HepG2 (cell line): Measurements from ENCODE around the gene ADAD2. TPM values are rescaled to one million over a fixed set of nuclear protein-coding genes. Genes with fewer than 3 reads are reported as not detected.

Source experiments
- ATM ChIP-seq: fragments of 450-650 bp; IDR thresholded peaks from 2 replicates; pipeline ENCODE4 v1.7.1; 2017; ENCODE audit warnings: mild to moderate bottlenecking, borderline replicate concordance
- ELF4 ChIP-seq: sonication (generic); formaldehyde crosslinking; IDR thresholded peaks from 2 replicates; pipeline ENCODE4 v1.5.0; 2020; ENCODE audit warnings: missing genetic modification reagents, mild to moderate bottlenecking, moderate library complexity, borderline replicate concordance
- FIP1L1 ChIP-seq: fragments of 200-400 bp; formaldehyde crosslinking; IDR thresholded peaks from 2 replicates; pipeline ENCODE4 v1.6.1; 2018; ENCODE audit warnings: low read depth, mild to moderate bottlenecking, low read length, moderate library complexity, borderline replicate concordance; ENCODE audit not compliant: insufficient read depth
- GPN1 ChIP-seq: sonication (generic); formaldehyde crosslinking; IDR thresholded peaks from 2 replicates; pipeline ENCODE4 v1.5.1; 2020; ENCODE audit warnings: missing genetic modification reagents, borderline replicate concordance
- KDM5A ChIP-seq: fragments of 200-600 bp; sonication (generic); IDR thresholded peaks from 2 replicates; pipeline ENCODE4 v1.7.0; 2018; ENCODE audit warnings: antibody characterized with exemption, mild to moderate bottlenecking, low read length, borderline replicate concordance
- MAFG ChIP-seq: sonication (generic); formaldehyde crosslinking; IDR thresholded peaks from 2 replicates; pipeline ENCODE4 v1.5.1; 2020; ENCODE audit warnings: mild to moderate bottlenecking, missing genetic modification reagents
- TOPORS ChIP-seq: sonication (generic); formaldehyde crosslinking; IDR thresholded peaks from 2 replicates; pipeline ENCODE4 v1.8.0; 2023; ENCODE audit warnings: mild to moderate bottlenecking, missing genetic modification reagents
- ZBTB7A ChIP-seq: sonication (generic); formaldehyde crosslinking; IDR thresholded peaks from 2 replicates; pipeline ENCODE4 v1.8.0; 2022; ENCODE audit warnings: mild to moderate bottlenecking, missing genetic modification reagents
- ZFP90 ChIP-seq: sonication (generic); formaldehyde crosslinking; IDR thresholded peaks from 2 replicates; pipeline ENCODE4 v1.8.0; 2022; ENCODE audit warnings: missing genetic modification reagents, mild to moderate bottlenecking, inconsistent platforms, borderline replicate concordance
- ZMYM4 ChIP-seq: sonication (generic); formaldehyde crosslinking; IDR thresholded peaks from 2 replicates; pipeline ENCODE4 v1.8.1; 2023; ENCODE audit warnings: mild to moderate bottlenecking, missing genetic modification reagents
- ZNF225 ChIP-seq: sonication (generic); formaldehyde crosslinking; IDR thresholded peaks from 2 replicates; pipeline ENCODE4 v1.4.0; 2020; ENCODE audit warnings: mild to moderate bottlenecking, missing genetic modification reagents
- ZNF562 ChIP-seq: sonication (generic); formaldehyde crosslinking; IDR thresholded peaks from 2 replicates; pipeline ENCODE4 v1.8.0; 2022; ENCODE audit warnings: missing genetic modification reagents, borderline replicate concordance
- ZNF737 ChIP-seq: sonication (generic); formaldehyde crosslinking; IDR thresholded peaks from 2 replicates; pipeline ENCODE4 v1.5.0; 2020; ENCODE audit warnings: missing genetic modification reagents, mild to moderate bottlenecking, borderline replicate concordance
- ZNF790 ChIP-seq: sonication (generic); formaldehyde crosslinking; IDR thresholded peaks from 2 replicates; pipeline ENCODE4 v1.8.0; 2022; ENCODE audit warnings: missing genetic modification reagents, mild to moderate bottlenecking, borderline replicate concordance
- polyA plus RNA-seq, 8 experiments: library from polyadenylated mRNA; depleted of rRNA in 3 of 8; stranded (reverse) in 7 of 8; unstranded in 1 of 8; fragments of >200 nt; fragmentation: Illumina TruSeq in 4 of 8; extraction: Trizol in 4 of 8; gene quantifications; 2 replicates each; pipeline versions ENCODE4 v1.2.1 to v1.2.3, GENCODE V29; 2011 to 2016; ENCODE audit warnings: low read depth in 4 of 8, missing spikeins in 1 of 8, mixed read lengths in 1 of 8; ENCODE audit not compliant: insufficient read depth in 1 of 8
- total RNA-seq, 5 experiments: library from RNA; depleted of rRNA; stranded (reverse); fragments of >200 nt; fragmentation: Illumina TruSeq; extraction: Trizol; gene quantifications; 2 replicates each; pipeline ENCODE4 v1.2.3, GENCODE V29; 2016; ENCODE audit warnings: low read depth in 1 of 5
- TF ChIP-seq, protein P1 (sequence below): sonication (generic); formaldehyde crosslinking; IDR thresholded peaks from 2 replicates; pipeline ENCODE4 v1.5.1; 2020; ENCODE audit warnings: mild to moderate bottlenecking, moderate library complexity, missing genetic modification reagents
- TF ChIP-seq, protein P2 (sequence below): sonication (generic); formaldehyde crosslinking; IDR thresholded peaks from 2 replicates; pipeline ENCODE4 v1.8.1; 2023; ENCODE audit warnings: mild to moderate bottlenecking, moderate library complexity, missing genetic modification reagents
- TF ChIP-seq, protein P3 (sequence below): sonication (generic); formaldehyde crosslinking; IDR thresholded peaks from 2 replicates; pipeline ENCODE4 v1.5.0; 2020; ENCODE audit warnings: missing genetic modification reagents
- TF ChIP-seq, protein P4 (sequence below): sonication (generic); formaldehyde crosslinking; IDR thresholded peaks from 2 replicates; pipeline ENCODE4 v1.8.0; 2022; ENCODE audit warnings: mild to moderate bottlenecking, missing genetic modification reagents, moderate library complexity
- TF ChIP-seq, protein P5 (sequence below): sonication (generic); formaldehyde crosslinking; IDR thresholded peaks from 2 replicates; pipeline ENCODE4 v1.4.0; 2020; ENCODE audit warnings: missing genetic modification reagents
- TF ChIP-seq, protein P6 (sequence below): sonication (generic); formaldehyde crosslinking; IDR thresholded peaks from 2 replicates; pipeline ENCODE4 v1.4.0; 2020; ENCODE audit warnings: missing genetic modification reagents
- TF ChIP-seq, protein P7 (sequence below): sonication (generic); formaldehyde crosslinking; IDR thresholded peaks from 2 replicates; pipeline ENCODE4 v1.9.0; 2021; ENCODE audit warnings: missing genetic modification reagents, borderline replicate concordance

Gene ADAD2
- total and polyA plus RNA-seq, 2 of the 13 experiments (the other 11 are each of a cell fraction or from before 2014, with no cell fraction given) = not detected

DNA sequence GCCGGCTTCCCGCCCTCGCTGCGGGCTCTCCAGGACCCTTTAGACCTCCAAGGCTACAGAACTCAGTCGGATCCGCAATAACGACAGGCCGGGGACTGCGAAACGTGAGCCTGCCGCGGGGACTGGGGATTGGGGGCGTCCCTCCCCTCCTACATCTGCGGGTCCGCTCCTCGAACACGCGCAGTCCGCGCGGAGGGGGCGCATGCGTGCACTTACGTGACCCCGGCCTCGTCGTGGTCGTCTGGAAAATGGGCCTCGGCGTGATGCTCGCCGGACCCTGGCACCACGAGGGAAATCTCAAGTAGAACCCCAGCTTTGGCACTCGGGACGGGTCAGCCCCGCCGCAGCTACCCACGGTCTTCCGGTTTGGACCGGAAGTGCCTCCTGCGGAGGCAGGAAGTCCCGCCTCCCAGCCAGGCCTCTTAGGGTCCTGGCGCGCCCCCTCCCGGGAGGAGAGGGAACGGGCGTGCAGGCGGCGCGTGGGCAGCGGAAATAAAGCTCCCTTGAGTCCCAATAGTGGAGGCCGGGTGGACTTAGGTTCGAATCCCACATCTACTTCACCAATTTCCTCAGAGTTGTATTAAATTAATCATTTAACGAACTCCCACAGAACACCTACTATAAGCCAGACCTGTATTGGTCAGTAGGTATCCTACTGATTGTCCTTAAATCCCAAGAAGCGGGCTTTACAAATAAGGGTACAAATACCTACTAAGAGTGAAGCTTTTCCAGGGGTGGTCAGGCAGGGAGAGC, 4.1 kb upstream of the ADAD2 start, which contains the start of gene TAF1C (continued):
- TF ChIP-seq, protein P1, sequence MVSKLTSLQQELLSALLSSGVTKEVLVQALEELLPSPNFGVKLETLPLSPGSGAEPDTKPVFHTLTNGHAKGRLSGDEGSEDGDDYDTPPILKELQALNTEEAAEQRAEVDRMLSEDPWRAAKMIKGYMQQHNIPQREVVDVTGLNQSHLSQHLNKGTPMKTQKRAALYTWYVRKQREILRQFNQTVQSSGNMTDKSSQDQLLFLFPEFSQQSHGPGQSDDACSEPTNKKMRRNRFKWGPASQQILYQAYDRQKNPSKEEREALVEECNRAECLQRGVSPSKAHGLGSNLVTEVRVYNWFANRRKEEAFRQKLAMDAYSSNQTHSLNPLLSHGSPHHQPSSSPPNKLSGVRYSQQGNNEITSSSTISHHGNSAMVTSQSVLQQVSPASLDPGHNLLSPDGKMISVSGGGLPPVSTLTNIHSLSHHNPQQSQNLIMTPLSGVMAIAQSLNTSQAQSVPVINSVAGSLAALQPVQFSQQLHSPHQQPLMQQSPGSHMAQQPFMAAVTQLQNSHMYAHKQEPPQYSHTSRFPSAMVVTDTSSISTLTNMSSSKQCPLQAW (CRISPR knock-in tag) = peak; percentile 94
- TF ChIP-seq, protein P2, sequence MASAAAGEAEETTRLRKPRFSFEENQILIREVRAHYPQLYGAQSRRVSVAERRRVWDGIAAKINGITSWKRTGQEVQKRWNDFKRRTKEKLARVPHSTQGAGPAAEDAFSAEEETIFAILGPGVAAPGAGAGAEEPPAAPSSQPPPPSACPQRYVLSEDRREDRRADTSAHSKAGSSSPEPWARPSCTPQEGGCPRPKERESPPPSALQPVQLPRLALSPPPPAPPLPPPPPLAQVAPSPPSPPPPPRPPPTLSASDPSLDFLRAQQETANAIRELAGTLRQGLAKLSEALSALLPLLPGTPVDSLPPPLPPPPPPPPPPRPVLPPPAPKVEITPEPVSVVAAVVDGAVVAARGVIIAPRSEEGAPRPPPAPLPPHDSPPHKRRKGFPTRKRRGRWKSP (CRISPR knock-in tag) = peak; percentile 61; the same call in 1 of the 2 replicates
- TF ChIP-seq, protein P3, sequence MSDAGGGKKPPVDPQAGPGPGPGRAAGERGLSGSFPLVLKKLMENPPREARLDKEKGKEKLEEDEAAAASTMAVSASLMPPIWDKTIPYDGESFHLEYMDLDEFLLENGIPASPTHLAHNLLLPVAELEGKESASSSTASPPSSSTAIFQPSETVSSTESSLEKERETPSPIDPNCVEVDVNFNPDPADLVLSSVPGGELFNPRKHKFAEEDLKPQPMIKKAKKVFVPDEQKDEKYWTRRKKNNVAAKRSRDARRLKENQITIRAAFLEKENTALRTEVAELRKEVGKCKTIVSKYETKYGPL (CRISPR knock-in tag) = no peak
- TF ChIP-seq ZNF225 (CRISPR knock-in tag) = peak; percentile 74
- TF ChIP-seq ZNF562 = no peak
- TF ChIP-seq, protein P4, sequence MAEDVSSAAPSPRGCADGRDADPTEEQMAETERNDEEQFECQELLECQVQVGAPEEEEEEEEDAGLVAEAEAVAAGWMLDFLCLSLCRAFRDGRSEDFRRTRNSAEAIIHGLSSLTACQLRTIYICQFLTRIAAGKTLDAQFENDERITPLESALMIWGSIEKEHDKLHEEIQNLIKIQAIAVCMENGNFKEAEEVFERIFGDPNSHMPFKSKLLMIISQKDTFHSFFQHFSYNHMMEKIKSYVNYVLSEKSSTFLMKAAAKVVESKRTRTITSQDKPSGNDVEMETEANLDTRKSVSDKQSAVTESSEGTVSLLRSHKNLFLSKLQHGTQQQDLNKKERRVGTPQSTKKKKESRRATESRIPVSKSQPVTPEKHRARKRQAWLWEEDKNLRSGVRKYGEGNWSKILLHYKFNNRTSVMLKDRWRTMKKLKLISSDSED (CRISPR knock-in tag) = no peak
- TF ChIP-seq, protein P5, sequence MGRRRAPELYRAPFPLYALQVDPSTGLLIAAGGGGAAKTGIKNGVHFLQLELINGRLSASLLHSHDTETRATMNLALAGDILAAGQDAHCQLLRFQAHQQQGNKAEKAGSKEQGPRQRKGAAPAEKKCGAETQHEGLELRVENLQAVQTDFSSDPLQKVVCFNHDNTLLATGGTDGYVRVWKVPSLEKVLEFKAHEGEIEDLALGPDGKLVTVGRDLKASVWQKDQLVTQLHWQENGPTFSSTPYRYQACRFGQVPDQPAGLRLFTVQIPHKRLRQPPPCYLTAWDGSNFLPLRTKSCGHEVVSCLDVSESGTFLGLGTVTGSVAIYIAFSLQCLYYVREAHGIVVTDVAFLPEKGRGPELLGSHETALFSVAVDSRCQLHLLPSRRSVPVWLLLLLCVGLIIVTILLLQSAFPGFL = 0 out of 2 replicates have a peak, but pooled peaks have one; percentile 16
- TF ChIP-seq, protein P6, sequence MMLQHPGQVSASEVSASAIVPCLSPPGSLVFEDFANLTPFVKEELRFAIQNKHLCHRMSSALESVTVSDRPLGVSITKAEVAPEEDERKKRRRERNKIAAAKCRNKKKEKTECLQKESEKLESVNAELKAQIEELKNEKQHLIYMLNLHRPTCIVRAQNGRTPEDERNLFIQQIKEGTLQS (CRISPR knock-in tag) = peak; percentile 31; the same call in 1 of the 2 replicates
- TF ChIP-seq ZFP90 = peak; percentile 97
- TF ChIP-seq MAFG (CRISPR knock-in tag) = no peak
- TF ChIP-seq ELF4 (CRISPR knock-in tag) = peak; percentile 84; the same call in 1 of the 2 replicates
- no peak for TF ChIP-seq ATM
- no peak for TF ChIP-seq ZNF737 (CRISPR knock-in tag)
- TF ChIP-seq ZBTB7A (CRISPR knock-in tag) = no peak
- peak; percentile 97 for TF ChIP-seq KDM5A
- no peak for TF ChIP-seq ZNF790 (CRISPR knock-in tag)
- TF ChIP-seq, protein P7, sequence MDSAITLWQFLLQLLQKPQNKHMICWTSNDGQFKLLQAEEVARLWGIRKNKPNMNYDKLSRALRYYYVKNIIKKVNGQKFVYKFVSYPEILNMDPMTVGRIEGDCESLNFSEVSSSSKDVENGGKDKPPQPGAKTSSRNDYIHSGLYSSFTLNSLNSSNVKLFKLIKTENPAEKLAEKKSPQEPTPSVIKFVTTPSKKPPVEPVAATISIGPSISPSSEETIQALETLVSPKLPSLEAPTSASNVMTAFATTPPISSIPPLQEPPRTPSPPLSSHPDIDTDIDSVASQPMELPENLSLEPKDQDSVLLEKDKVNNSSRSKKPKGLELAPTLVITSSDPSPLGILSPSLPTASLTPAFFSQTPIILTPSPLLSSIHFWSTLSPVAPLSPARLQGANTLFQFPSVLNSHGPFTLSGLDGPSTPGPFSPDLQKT = peak; percentile 75; the same call in 1 of the 2 replicates
- TF ChIP-seq GPN1 = peak; percentile 74; the same call in 1 of the 2 replicates
- TF ChIP-seq ZMYM4 (CRISPR knock-in tag) = peak; percentile 91; the same call in 1 of the 2 replicates
- 0 out of 2 replicates have a peak, but pooled peaks have one; percentile 53 for TF ChIP-seq FIP1L1
- TF ChIP-seq TOPORS (CRISPR knock-in tag) = no peak
